Measurements from ENCODE around the gene STK38L. TPM values are rescaled to one million over a fixed set of nuclear protein-coding genes. Genes with fewer than 3 reads are reported as not detected.

STK38L gene
- total RNA-seq, 1 donor, result 5.4 TPM

DNA sequence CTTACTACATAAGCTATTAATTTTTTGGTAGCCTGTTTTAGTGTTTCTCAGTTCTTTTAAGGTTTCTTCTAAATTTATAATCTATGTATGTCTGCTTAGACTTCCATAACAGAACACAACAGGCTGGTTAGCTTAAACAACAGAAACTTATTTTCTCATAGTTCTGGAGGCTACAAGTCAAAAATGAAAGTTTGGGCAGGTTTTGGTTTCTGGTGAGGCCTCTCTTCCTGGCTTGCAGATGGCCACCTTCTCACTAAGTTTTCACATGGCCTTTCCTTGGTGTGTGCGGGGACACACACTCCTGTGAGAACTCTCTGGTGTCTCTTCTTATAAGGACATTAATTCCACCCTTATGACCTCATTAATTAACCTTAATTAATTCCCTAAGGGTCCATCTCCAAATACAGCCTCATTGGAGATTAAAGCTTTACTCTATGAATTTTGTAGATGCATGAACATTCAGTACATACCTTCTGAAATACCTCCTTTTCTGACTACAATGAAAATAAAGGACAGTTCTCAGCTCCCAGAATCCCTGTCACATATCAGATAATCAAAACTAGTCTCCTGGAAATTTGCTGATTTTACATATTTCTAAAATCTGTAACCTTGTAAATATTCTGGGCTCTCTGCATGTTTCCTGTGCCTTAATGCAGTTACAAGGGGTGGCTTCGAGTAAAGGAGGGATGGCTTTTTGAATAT, 65.4 kb downstream of the STK38L start:
- DNase-seq (ENCODE audit: low read depth in 2 of 3, low spot score in 2 of 3), result no peak

DNA sequence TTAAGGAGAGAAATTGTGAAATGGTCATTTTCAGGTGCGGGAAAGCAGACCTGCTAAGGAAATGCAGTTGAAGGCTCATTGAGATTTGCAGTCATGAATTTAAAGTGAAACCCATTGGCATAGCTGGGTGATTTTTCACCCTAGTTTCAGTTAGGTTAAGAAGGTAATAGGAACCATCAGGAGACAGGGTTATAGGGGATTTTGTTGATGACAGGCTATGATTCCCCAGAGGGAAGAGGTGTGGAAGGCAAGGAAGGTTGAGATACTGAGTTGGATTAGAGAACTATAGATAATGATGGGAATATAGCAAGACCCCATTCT, 65.9 kb downstream of the STK38L start:
- no peak for DNase-seq (ENCODE audit: low read depth in 2 of 3, low spot score in 2 of 3)

DNA sequence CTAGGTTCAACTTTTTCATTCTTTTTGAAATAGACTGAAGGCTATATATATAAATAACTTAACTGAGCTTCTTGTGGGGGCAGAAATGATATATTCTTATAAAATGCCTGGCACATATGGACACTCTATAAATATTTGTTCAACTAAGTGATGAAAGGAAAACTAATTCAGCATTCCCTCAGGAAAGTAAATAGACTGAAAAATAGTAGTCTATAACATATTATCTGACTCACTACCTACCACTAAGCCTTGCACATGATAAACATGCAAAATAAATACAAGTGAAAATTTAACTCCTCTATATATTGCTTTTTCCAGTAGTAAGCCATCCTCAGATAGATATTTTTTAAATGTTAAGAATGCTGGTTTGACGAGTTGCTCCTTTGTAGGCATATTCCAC, 72.9 kb downstream of the STK38L start:
- no peak for DNase-seq (ENCODE audit: low read depth in 2 of 3, low spot score in 2 of 3)

DNA sequence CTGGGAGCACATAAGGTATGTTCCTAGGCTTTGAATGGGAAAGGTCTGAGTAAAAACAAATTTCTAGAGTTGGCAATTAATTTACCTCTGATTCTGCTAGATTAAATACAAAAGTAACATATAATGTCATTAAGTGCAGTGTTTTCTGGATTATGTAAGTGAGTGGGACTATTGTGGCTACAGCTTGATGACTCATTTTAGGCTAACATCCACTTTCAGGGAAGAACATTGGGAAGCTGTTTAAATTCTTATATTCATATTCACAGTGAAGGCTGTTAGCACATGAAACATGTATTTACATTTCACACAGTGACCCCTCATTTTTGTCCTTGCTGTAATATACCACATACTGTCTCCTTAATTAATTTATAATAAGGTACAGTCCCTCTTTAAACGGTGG, 75.3 kb downstream of the STK38L start:
- DNase-seq (ENCODE audit: low read depth in 2 of 3, low spot score in 2 of 3), result no peak

DNA sequence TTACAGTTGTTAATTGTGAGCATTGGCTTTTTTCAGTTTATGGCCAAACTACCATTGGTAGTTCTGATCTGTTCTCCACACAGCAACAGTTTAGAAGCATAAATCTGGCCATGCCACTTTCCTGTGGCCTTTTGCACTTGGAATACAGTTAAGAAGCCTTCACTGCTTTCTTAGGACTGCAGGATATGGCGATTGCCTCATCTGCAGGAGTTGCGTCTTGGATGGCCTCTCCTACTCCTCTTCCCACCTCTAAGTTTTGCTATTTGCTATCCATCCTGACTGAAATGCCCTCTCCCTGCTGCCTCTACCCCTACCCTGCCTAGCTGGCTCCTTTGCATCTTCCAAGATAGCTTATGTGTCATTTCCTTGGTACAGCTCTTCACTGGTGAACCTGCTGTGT, 75.8 kb downstream of the STK38L start:
- DNase-seq (ENCODE audit: low read depth in 2 of 3, low spot score in 2 of 3), result no peak

DNA sequence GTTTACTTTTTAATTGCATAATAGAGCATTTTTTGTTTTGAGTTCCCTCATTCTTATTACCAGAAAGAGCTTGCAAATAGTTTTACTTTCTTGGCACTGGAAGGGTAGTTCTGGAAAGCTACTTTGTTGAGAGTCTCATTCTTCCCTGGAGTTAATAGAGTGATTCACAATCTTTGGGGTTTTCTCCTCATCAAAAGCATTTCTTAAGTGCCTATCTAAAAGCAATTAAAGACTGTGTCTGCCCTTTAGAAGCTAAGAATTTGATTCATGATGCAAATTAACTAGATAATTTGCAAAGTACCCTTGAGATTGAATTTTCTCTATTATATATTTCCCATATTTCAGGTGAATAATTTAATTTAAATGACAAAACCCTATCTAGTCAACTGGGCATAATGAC, 80.4 kb downstream of the STK38L start:
- no peak for DNase-seq (ENCODE audit: low read depth in 2 of 3, low spot score in 2 of 3)

DNA sequence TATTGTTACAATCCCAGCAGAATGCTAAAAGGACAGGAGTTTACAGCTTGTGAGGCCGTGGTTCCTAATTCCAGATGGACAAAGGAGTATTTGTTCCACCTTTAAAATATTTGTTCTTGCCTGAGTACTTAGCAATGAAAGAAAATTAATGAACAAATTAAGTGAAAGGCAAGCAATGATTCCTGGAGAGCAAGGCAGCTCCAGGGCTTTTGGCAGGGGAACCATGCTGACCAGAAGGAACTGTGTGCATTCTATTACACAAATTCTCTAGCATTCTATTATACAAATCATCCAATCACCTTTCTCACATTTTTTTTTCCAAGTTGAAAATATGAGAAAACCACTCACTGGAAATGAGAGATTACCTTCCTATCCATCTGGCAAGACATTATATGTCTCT, 86.8 kb downstream of the STK38L start:
- no peak for DNase-seq (ENCODE audit: low read depth in 2 of 3, low spot score in 2 of 3)

DNA sequence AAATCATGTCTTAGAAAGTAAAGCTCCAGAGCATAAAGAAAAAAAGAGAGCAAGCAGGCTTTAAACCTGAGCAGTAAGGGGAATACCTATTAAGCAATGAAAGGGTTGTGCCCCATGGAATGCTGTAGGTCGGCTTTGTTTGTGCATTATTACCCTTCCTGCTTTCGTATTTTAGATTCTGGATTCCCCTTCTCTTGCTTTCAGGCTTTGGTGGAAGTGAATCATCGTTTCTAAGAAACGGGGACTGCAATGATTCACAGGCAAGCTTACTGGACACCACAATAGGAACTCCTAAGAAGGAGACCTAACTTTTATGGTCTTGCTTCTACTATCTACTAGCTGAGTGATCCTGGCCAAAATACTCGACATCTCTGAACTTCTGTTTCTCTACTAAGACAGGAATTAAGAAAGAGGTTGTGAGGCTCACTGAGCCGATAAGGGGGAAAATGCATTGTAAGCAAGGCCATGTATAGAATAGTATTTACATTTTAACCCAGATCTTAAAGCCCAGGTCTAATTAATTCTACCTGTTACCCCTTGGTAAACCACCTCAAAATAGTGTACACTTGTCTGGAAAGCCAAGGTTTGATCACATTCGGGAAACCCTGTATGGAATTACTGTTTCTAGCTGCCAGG, 87.3 kb downstream of the STK38L start:
- peak in 2 of 3 donors; percentile 56 to 74 for DNase-seq (ENCODE audit: low read depth in 2 of 3, low spot score in 2 of 3)

DNA sequence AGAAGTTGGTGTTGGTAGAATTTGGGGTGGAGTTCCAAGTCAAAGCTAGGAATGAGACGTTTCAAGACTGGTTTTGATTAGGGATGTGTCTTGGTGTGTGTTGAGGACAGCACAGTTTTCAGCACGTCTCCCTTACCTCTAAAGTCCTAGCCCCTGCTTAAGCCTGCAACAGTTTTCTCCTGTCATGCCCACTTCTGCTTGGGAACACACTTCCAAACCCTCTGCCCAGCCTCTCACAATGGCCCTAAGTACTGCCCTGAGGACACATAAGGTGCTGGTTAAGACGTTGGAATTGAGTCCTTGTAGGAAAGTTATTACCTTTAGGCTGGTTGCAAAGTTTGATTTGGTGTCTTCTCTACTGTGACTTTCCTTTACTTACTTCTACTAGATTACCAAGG, 87.8 kb downstream of the STK38L start:
- no peak for DNase-seq (ENCODE audit: low read depth in 2 of 3, low spot score in 2 of 3)

DNA sequence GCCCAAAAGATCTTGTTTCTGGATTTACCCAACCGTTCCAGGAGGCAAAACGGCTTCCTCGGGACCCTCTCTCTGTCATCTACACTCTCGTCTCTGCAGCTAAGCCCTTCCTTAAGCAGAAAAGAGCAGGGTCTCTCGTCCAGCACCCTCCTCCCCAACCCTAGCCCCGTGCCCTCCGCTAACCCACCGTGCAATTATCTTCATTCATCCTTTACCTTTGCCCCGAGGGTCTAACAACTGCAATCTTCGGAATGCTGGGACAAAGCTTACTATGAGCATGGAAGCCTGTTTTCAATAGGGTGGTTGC, 88.3 kb downstream of the STK38L start:
- DNase-seq (ENCODE audit: low read depth in 2 of 3, low spot score in 2 of 3), result no peak

DNA sequence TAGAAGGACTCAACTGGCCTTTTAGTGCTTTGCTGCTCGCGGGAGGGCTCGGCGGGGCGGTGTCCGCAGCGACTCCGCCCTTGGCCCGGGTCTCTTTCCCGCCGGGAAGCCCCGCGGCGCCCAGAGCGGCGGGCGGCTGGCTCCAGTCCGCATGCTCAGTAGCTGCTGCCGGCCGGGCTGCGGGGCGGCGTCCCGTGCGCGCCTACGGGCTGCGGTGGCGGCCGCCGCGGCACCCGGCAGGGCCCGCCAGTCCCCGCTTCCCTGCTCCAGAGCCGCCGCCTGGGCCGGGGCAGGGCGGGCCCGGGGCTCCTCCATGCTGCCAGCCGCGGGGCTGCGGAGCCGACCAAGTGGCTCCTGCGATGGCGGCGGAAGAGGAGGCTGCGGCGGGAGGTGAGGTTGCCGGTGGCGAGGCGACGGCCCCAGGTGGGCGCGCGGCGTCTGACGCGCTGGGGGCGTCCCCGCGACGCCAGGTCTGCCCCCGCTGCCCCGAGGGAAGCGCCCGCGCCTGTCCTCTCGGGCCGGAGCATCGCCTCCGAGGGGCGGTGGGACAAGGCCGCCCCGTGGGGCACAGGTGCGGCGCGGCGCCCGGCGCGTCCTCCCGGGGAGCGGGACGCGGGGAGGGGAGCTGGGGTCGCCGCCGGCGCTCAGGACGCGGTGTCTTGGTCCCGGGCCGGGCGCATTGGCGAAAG, 88.8 kb downstream of the STK38L start, which contains the start of gene BMAL2:
Gene BMAL2, plus strand, starts transcription at position 123 of the 689 bp plus-strand sequence. Its CDS starts 237 bp downstream, at position 360.
- DNase-seq (ENCODE audit: low read depth in 2 of 3, low spot score in 2 of 3), result peak in 2 of 3 donors; percentile 54 to 60

DNA sequence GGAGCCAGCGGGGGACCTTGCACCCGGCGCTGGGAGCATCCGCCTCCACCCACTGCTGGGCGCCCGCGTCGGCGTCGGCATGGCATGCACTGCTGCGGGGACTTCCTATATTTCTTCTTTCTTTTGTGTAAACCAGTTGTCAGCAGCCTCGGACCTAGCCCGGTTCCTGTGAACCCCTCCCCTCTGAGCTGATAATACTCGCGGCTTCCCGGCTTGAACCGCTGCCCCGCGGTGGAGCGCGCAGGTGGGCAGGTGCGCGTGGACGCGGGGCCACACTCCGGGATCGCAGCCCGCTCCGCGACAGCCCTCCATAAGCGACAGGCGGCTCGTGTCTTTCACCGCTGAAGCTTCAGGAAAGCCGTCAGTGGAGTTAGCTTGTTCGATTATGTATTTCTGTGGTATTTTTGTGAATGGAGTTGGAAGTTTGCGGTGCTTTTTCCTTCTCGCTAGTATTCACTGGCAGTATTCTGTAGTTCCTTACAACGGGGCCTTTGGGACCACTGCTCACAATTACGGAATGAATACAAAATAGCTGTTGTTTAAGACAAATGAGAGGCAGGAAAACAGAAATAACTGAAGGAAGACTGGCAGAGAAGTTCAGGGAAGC, 89.4 kb downstream of the STK38L start:
- DNase-seq (ENCODE audit: low read depth in 2 of 3, low spot score in 2 of 3), result peak in 2 of 3 donors; percentile 47 to 56

DNA sequence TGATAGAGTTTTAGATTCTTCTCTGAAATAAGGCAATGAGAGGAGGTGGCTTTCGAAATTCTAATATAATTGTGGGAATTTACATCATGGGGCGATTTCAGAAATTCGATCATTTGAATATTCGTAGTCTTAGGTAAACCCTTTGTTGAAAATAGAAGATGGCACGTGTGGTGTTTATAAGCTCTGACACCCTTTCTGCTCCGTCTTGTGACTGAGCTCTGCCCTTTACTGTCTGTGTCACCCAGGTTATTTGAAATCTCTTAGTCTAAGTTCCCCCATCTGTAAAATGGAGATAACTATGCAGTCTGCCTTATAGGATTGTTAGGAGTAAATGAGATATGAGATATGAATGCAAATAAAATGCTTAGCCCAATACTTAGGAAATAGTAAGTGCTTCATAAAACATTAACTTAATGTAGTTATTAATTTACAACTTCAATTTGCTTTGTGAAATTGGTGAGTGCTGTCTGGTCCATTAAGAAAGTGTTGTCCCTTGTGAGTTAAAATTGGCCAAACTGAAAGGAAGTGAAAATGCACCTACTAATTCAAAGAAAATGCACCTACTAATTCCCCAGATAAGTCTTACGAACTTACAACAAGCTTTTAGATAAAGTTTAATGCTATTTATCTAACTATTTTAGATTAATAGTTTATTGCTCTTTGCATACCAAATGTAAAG, 90.1 kb downstream of the STK38L start:
- DNase-seq (ENCODE audit: low read depth in 2 of 3, low spot score in 2 of 3), result no peak

DNA sequence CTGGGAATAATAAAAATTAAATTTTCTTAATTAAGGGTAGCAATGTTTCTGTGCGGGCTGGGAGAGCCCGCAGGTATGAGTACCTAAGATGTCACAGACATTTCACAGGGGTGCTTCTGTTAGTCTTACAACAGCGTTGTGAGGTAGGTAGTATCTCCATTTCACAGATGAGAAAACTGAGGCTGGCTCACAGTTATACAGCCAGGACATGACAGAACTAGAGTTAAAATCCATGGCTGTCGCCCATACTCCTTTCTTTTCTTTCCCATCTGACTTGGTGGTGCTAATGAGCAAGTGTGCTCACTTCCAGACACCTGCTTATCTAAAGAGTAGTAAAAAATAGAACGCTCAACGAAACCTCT, 90.6 kb downstream of the STK38L start:
- no peak for DNase-seq (ENCODE audit: low read depth in 2 of 3, low spot score in 2 of 3)

DNA sequence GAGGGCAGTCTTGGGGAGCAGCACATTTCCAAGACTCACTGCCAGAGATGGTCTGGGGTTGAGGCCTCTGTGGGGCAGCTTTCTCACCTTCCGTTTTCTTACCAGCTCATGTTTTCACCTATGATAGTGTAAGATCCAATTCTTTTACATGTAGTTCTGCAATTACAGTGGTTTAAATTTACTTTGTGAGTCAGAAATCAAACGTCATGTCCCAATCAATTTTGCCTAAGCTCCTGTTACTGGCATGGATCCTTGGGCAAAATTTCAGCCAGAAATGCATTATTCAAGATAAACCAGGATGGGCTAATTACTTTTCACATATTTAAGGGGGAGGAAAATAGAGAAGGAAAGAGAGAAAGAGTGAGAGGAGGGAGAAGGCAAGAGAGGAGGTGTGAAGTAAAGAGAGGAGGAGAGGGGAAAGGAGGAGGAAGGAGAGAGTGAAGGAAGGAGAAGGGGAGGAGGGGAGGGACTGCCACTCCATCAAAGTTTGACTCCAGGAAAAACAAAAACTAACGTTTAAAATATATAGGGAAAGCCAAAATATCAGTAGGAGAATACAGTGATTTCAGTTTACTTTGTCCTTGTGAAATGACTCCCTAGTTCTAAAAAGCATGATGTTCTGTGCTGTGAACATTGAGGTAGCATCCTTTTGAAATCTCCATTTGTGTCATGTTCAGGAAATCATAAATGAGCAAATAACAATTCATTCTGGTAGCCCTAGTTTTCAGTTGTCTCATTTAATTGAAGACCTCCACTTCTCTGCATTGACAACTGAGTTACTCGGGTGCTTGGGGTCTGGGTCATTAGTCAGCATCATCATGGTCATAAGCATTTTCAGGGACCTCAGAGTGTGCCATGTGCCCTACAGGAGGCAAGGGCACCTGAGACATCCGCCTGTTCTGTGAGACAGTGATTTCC, 91.5 kb downstream of the STK38L start:
- no peak for DNase-seq (ENCODE audit: low read depth in 2 of 3, low spot score in 2 of 3)

DNA sequence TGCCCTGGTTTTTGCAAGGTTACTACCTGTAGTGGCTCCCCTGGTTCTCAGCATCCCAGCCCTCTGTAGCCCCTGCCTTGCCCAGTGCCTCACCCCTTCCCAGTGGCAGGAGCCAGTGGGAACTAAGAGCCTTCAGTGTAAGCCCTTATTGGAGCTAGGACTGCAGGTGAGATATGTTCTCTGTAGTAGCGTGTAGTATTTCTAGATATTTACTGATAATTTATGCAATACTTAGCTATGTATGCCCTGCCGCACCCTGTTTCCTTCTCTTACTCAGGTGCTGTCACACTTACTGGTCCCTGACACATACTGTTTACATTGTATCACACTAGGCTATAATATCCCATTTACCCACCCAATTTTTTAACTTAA, 92.2 kb downstream of the STK38L start:
- DNase-seq (ENCODE audit: low read depth in 2 of 3, low spot score in 2 of 3), result no peak

DNA sequence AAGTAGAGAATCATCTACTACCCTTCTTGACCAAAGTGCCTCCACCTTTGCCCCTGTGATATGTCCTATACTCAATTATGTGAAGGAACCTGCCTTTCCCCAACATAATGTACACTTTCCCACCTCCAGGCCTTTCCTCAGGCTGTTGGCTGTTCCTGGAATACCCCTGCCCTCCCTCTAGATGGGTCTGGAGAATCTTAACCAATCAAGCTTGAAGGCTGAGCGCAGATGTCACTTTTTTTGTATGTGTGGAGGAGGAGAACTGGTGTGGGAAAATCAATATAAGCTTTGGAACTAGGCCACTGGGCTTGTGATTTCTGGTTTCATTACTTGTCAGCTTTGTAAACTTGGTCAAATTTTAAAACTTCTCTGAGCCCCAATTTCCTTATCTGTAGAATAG, 93.3 kb downstream of the STK38L start:
- no peak for DNase-seq (ENCODE audit: low read depth in 2 of 3, low spot score in 2 of 3)

DNA sequence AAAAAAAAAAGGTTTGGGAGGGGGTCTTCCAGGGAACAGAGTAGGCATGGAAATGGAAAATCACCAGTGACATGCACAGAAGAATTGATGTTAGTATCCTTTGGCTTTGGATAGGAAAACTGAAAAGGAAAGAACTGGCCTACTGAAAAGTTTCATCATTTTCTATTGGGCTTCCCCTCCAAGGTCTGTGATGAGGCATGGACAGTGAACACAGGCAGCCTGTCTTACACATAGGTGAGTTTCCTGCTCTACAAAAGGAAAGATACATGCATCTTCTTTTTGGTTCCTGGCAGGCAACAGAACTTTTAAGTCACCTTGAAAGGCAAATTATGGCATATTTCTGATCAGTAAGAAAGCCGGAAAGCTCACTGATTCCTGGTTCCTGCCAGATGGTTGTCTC, 94.4 kb downstream of the STK38L start:
- DNase-seq (ENCODE audit: low read depth in 2 of 3, low spot score in 2 of 3), result no peak

DNA sequence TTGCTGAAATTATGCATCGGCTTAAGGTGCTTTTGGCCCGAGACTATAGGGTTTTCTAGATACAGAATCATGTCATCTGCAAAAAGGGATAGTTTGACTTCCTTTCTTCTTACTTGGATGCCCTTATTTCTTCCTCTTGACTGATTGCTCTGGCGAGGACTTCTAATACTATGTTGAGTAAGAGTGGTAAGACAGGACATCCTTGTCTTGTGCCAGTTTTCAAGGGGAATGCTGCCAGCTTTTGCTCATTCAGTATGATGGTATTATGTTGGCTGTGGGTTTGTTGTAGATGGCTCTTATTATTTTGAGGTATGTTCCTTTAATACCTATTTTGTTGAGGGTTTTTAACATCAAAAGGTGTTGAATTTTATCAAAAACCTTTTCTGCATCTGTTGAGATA, 96.9 kb downstream of the STK38L start:
- no peak for DNase-seq (ENCODE audit: low read depth in 2 of 3, low spot score in 2 of 3)

DNA sequence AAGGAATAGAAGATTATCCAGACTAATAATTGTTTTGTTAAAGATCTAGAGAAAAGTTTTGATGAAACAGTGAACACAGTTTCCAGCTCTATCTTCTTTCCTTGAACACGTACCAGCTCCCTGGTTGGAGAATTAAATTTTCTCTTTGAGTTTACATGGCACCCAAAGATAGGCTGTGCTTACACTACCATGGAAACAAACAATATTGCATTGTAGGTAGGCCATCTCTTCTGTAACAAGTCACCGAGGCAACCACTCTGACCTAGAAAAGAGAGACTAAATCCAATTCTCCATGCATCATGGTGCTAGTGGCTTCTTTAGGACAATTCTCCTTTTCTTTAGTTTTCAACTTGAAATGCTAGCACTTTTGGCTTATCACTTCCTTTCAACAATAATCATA, 98.5 kb downstream of the STK38L start:
- no peak for DNase-seq (ENCODE audit: low read depth in 2 of 3, low spot score in 2 of 3)

Data from hematopoietic multipotent progenitor cell (in vitro differentiated cells).